Brain microvascular endothelial cell (primary cell): ENCODE measurements around the gene OBI1.

Experiments used
- DNase-seq: peaks from one replicate; pipeline ENCODE4 v3.0.0-alpha.2; 2020
- H3K27ac ChIP-seq: fragments of 250-450 bp; sonication (Bioruptor Pico); 2 replicates; pipeline ENCODE4 v1.5.1; 2020; ENCODE audit warnings: mild to moderate bottlenecking, moderate library complexity
- H3K27me3 ChIP-seq: fragments of 250-450 bp; sonication (Bioruptor Pico); replicated peaks from 2 replicates; pipeline ENCODE4 v1.5.1; 2020; ENCODE audit warnings: mild to moderate bottlenecking
- H3K36me3 ChIP-seq: fragments of 250-450 bp; sonication (Bioruptor Pico); replicated peaks from 2 replicates; pipeline ENCODE4 v1.5.1; 2020; ENCODE audit warnings: mild to moderate bottlenecking
- H3K4me3 ChIP-seq: 2 replicates; pipeline ENCODE4 v1.5.1; 2011; ENCODE audit warnings: low read depth, mild to moderate bottlenecking, control low read depth, low read length, moderate library complexity
- CTCF ChIP-seq: IDR thresholded peaks from 2 replicates; pipeline ENCODE4 v1.5.1; 2011; ENCODE audit warnings: low read depth, mild to moderate bottlenecking, moderate library complexity, low read length, control low read depth, inconsistent platforms; ENCODE audit errors: missing control alignments
- in situ Hi-C: cut with HindIII; loops from 2 replicates; pipeline ENCODE4 v1.10.0; 2017; ENCODE audit warnings: low sequenced_read_pairs, low pct_ligation_motif_present

OBI1 gene

GRCh38 chr13:78596399-78596735 is 62.6 kb downstream of the OBI1 start:
- no peaks in the 10 kb centered on the region for H3K36me3 ChIP-seq
- no peak for TF ChIP-seq CTCF

GRCh38 chr13:78595495-78596398 is 63.2 kb downstream of the OBI1 start:
- H3K4me3 ChIP-seq: peak overlapping the region; percentile 12
- TF ChIP-seq CTCF: peak; percentile 8
- peaks cover 88% of the 10 kb centered on the region for H3K27me3 ChIP-seq
- H3K27ac ChIP-seq: no peak overlapping the region
- in situ Hi-C loops: no loop called here
- H3K36me3 ChIP-seq: no peaks in the 10 kb centered on the region
- DNase-seq: no peak

More at GRCh38 chr13:78596399-78596735, 62.6 kb downstream of the OBI1 start:
- in situ Hi-C loops: no loop called here
- Histone ChIP-seq H3K27ac (no peak overlapping the region), H3K27me3 (peaks cover 90% of the 10 kb centered on the region), H3K4me3 (no peak overlapping the region)
- no peak for DNase-seq

- Histone ChIP-seq H3K27me3 (peaks cover 79% of the 10 kb centered on the region), H3K27ac (no peak overlapping the region), H3K4me3 (no peak overlapping the region), H3K36me3 (no peaks in the 10 kb centered on the region)
- no peak for TF ChIP-seq CTCF
- in situ Hi-C loops: no loop called here
- no peak for DNase-seq
Measured at GRCh38 chr13:78594456-78594975, 64.4 kb downstream of the OBI1 start.

GRCh38 chr13:78593652-78594455 is 65.1 kb downstream of the OBI1 start:
- Histone ChIP-seq H3K4me3 (no peak overlapping the region), H3K36me3 (no peaks in the 10 kb centered on the region), H3K27me3 (peaks cover 73% of the 10 kb centered on the region), H3K27ac (no peak overlapping the region)
- in situ Hi-C loops: no loop called here
- no peak for TF ChIP-seq CTCF
- DNase-seq: no peak

GRCh38 chr13:78593129-78593528 is 65.8 kb downstream of the OBI1 start:
- no peak for DNase-seq
- TF ChIP-seq CTCF: no peak
- Histone ChIP-seq H3K4me3 (no peak overlapping the region), H3K27ac (no peak overlapping the region), H3K36me3 (no peaks in the 10 kb centered on the region), H3K27me3 (peaks cover 69% of the 10 kb centered on the region)
- in situ Hi-C loops: no loop called here
